Stimulated activated CD8-positive, alpha-beta memory T cell treated with anti-CD3 and anti-CD28 coated beads, Interleukin-12 subunit alpha, Interleukin-12 subunit beta, amount 100 ng/mL, for 1 hour (primary cell): ENCODE results near the gene RASSF7.

Experiments used
- DNase-seq: peaks from one replicate; pipeline ENCODE4 v3.0.0-alpha.2; 2020; ENCODE audit warnings: low read depth

Gene RASSF7

GRCh38 chr11:586376-587316, 25.9 kb downstream of the RASSF7 start:
- no peak for DNase-seq

GRCh38 chr11:587546-587945, 26.8 kb downstream of the RASSF7 start:
- DNase-seq = no peak

GRCh38 chr11:587978-588380, 27.2 kb downstream of the RASSF7 start:
- DNase-seq = peak; percentile 41

GRCh38 chr11:589798-590197, 29.0 kb downstream of the RASSF7 start:
- DNase-seq = no peak

GRCh38 chr11:590997-591396, 30.2 kb downstream of the RASSF7 start:
- no peak for DNase-seq

GRCh38 chr11:592501-592900, 31.7 kb downstream of the RASSF7 start:
- DNase-seq = no peak

GRCh38 chr11:592918-593317, 32.1 kb downstream of the RASSF7 start:
- no peak for DNase-seq

- DNase-seq = no peak
These were observed 32.6 kb downstream of the RASSF7 start for GRCh38 chr11:593347-593746.

GRCh38 chr11:595400-595799, 34.6 kb downstream of the RASSF7 start:
- no peak for DNase-seq

- DNase-seq = no peak
These were observed 35.6 kb downstream of the RASSF7 start for GRCh38 chr11:596374-596773.

GRCh38 chr11:597166-597725, 36.5 kb downstream of the RASSF7 start:
- no peak for DNase-seq

GRCh38 chr11:598005-598680, 37.4 kb downstream of the RASSF7 start:
- no peak for DNase-seq

- DNase-seq = no peak
These were observed 40.9 kb downstream of the RASSF7 start for GRCh38 chr11:601573-602245.

- no peak for DNase-seq
These were observed 42.4 kb downstream of the RASSF7 start for GRCh38 chr11:603154-603553.

GRCh38 chr11:605286-606129, 44.7 kb downstream of the RASSF7 start:
- DNase-seq = no peak

GRCh38 chr11:606245-606644, 45.5 kb downstream of the RASSF7 start:
- no peak for DNase-seq

GRCh38 chr11:607020-607780, 46.4 kb downstream of the RASSF7 start:
- DNase-seq = no peak

GRCh38 chr11:607971-608659, 47.3 kb downstream of the RASSF7 start:
- DNase-seq = no peak

- no peak for DNase-seq
These were observed 48.1 kb downstream of the RASSF7 start for GRCh38 chr11:608791-609251.

- DNase-seq = no peak
These were observed 48.6 kb downstream of the RASSF7 start for GRCh38 chr11:609341-609811.
